GM18520 (cell line): Measurements from ENCODE around the gene KRT17.
"Not testable (repeated sequence)": the region's sequence is repeated elsewhere in the genome, so short reads cannot be mapped to it uniquely, and the experiment has no call there.

Source experiments
- ATAC-seq: cut with Tn5 transposase; IDR thresholded peaks from one replicate; pipeline ENCODE4 v1.9.1; 2021; ENCODE audit not compliant: unreplicated experiment

KRT17 gene

DNA sequence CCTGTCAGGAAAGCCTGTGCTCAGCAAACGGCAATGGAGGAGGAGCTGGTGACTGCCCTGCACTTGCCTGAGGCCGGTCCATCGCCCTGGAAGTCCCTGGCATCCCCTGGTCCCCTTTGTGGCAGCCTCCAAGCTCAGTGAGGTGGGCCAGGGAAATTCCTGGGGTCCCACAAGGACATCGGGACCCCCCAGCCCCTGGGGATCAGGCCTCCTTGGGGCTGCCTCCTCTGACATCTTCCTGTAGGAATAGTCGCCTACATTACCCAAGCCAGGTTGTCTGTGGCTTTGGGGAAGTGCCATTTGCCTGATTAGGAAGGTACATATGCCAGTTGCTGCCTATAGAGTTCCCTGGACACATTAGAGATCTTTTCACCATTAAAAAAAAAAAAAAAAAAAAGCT is 45.4 kb downstream of the KRT17 start:
- ATAC-seq: no peak

DNA sequence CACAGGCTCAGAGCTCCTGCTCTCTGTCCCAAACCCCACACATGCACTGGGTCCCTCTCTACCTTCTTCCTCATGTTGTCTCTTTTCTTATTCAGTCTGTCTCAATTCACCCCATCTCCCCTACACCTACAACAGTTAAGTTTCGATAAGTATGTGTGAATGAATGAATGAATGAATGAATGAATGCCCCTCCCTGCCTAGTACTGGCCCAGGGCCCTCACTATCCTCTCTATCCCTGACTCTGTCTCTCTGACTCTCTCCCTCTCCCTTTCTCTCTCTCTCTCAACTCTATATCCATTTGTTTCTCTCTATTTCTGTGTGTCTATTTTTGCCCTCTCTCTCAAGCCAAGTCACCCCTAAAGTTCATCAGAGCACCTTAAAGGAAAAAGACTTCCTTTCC is 45.8 kb downstream of the KRT17 start:
- no peak for ATAC-seq

DNA sequence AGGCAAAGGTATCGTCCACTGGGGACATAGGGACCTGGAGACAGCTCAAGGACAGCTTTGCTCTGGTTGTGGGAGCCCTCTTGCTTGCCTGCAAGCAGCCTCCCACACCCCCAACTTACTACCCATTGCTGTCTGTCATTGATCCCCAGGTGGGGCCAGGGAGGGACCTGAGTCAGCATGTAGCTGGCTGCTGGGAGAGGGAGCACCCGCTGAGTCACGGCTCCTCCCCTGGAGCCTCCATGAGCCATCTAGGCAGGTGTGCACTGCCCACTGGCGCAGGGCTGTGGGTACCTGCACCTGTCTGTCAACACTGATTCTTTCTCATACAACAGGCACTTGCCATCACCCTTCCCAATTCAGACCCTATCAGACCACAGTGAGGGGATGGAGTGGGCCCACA is 47.6 kb downstream of the KRT17 start:
- ATAC-seq: not testable (repeated sequence)

DNA sequence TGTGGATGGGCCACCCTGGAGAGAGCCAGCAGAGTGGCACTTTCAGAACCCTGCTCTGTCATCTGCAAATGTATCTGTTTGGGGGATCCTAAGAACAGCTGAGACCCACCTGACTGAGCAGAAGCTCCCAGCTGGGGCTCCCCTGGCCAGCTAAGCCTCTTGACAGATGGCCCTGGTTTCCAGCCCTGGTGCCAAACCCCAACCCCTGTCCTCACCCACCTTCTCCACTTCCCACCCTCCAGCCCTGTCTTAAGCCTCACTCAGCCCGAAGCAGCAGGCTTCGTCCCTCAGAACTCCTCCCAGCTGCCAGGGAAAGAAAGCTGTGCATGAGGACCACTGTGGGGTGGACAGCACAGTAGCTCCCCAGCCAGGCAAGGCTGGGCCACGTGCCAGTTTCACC is 49.0 kb downstream of the KRT17 start:
- no peak for ATAC-seq

DNA sequence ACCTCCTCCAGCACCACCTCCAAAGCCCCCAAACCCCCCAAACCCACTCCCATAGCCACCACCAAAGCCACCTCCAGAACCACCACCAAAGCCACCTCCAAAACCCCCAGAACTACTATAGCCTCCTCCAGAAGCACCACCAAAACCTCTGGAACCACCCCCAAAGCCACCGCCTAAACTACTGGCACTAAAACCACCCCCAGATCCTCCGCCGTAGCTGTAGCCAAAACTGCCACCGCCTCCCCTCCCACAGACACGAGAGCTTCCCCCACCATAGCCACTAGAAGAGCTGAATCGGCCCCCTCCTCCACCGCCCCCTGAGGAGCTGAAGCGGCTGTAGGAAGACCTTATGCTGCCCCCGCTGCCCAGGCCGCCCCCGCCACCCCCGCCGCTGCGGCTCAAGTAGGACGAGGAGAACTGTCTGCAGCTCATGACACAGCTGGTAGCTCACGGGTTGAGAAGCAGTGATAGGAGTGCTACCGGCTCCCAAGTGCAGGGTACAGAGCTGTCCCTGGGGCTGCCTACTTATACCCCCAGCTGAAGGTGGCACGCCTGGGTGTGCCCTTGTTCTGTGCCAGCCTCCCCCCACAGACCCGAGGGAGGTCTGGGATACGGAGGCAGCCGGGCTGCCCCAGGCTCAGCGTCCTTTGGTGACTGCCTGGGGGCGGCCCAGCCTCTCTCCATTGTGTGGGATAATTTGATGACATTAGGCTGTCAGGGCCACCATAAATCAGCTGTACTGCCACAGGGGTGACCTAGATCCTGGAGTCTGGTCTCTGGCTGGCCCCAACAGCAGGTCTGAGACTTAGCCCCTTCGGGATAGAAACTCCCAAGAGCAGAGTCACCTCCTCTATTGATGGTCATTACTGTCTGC is 52.6 kb downstream of the KRT17 start, which contains the start of gene KRT9:
KRT9 (minus strand) TSS at position 499 of the 874 bp plus-strand sequence; CDS start at position 432, 67 bp downstream.
- no peak for ATAC-seq
